GM23338 (cell line): ENCODE measurements around the gene UTS2R. TPM values are rescaled to one million over a fixed set of nuclear protein-coding genes. Genes with fewer than 3 reads are reported as not detected.
"Not testable (repeated sequence)": the region's sequence is repeated elsewhere in the genome, so short reads cannot be mapped to it uniquely, and the experiment has no call there.

ENCODE experiments used
- ATAC-seq: fragments of 200-7000 bp; cut with Tn5 transposase; 3 replicates; pipeline ENCODE4 v1.9.1; 2020
- DNase-seq: peaks from one replicate; pipeline ENCODE4 v3.0.0-alpha.2; 2015; ENCODE audit warnings: low spot score
- H2AFZ ChIP-seq: fragments of 200-600 bp; sonication (generic); 2 replicates; pipeline ENCODE4 v1.8.0; 2016; ENCODE audit warnings: antibody characterized with exemption, mild to moderate bottlenecking, moderate library complexity
- H3F3A ChIP-seq: fragments of 200-600 bp; sonication (generic); replicated peaks from 2 replicates; pipeline ENCODE4 v1.8.0; 2017; ENCODE audit warnings: antibody characterized with exemption, mixed run types, low read depth
- H3K27ac ChIP-seq: fragments of 200-600 bp; sonication (generic); 2 replicates; pipeline ENCODE4 v1.6.1; 2016; ENCODE audit warnings: low read depth
- H3K27me3 ChIP-seq: fragments of 200-600 bp; sonication (generic); 2 replicates; pipeline ENCODE4 v1.8.0; 2016; ENCODE audit warnings: mild to moderate bottlenecking, mixed run types, moderate library complexity; ENCODE audit not compliant: insufficient read depth
- H3K36me3 ChIP-seq: fragments of 200-600 bp; sonication (generic); 2 replicates; pipeline ENCODE4 v1.8.0; 2016; ENCODE audit warnings: mild to moderate bottlenecking; ENCODE audit not compliant: insufficient read depth
- H3K4me1 ChIP-seq: fragments of 200-600 bp; sonication (generic); 2 replicates; pipeline ENCODE4 v1.8.0; 2016; ENCODE audit warnings: mild to moderate bottlenecking, moderate library complexity; ENCODE audit not compliant: insufficient read depth
- H3K4me2 ChIP-seq: fragments of 200-600 bp; sonication (generic); 2 replicates; pipeline ENCODE4 v1.7.1; 2017; ENCODE audit warnings: mixed run types
- H3K4me3 ChIP-seq: fragments of 200-600 bp; sonication (generic); 2 replicates; pipeline ENCODE4 v1.6.1; 2016; ENCODE audit warnings: mixed run types
- H3K79me2 ChIP-seq: fragments of 200-600 bp; sonication (generic); replicated peaks from 2 replicates; pipeline ENCODE4 v1.8.0; 2017; ENCODE audit warnings: mild to moderate bottlenecking; ENCODE audit not compliant: insufficient read depth
- H3K9me2 ChIP-seq: fragments of 200-600 bp; sonication (generic); 2 replicates; pipeline ENCODE4 v1.8.0; 2017; ENCODE audit not compliant: insufficient read depth
- H4K20me1 ChIP-seq: fragments of 200-600 bp; sonication (generic); replicated peaks from 2 replicates; pipeline ENCODE4 v1.8.0; 2017; ENCODE audit warnings: mild to moderate bottlenecking; ENCODE audit not compliant: insufficient read depth
- H3K27ac Mint-ChIP-seq: 2 replicates; pipeline ENCODE4 v1.8.0; 2020; ENCODE audit warnings: inconsistent platforms, mild to moderate bottlenecking, moderate library complexity, mixed read lengths
- H3K27me3 Mint-ChIP-seq: 3 replicates; pipeline ENCODE4 v1.8.0; 2022; ENCODE audit warnings: low read depth, mild to moderate bottlenecking, moderate library complexity, mixed read lengths, inconsistent platforms; ENCODE audit not compliant: insufficient read depth, poor library complexity
- H3K36me3 Mint-ChIP-seq: 3 replicates; pipeline ENCODE4 v1.8.0; 2021; ENCODE audit warnings: low read depth, mild to moderate bottlenecking, inconsistent platforms, moderate library complexity, mixed read lengths
- H3K4me1 Mint-ChIP-seq: 3 replicates; pipeline ENCODE4 v1.8.0; 2020; ENCODE audit warnings: mild to moderate bottlenecking, inconsistent platforms, mixed read lengths
- H3K4me3 Mint-ChIP-seq: 3 replicates; pipeline ENCODE4 v1.8.0; 2021; ENCODE audit warnings: moderate library complexity, mild to moderate bottlenecking, inconsistent platforms, mixed read lengths
- H3K9me3 Mint-ChIP-seq: 3 replicates; pipeline ENCODE4 v1.8.0; 2020; ENCODE audit warnings: moderate library complexity, mild to moderate bottlenecking, inconsistent platforms, mixed read lengths
- CTCF ChIP-seq, 2 experiments: fragments of 200-600 bp in 1 of 2; sonication (generic) in 1 of 2; conservative IDR thresholded peaks; 2 replicates each; pipeline versions ENCODE4 v1.5.1 to v1.6.1; 2016 to 2017; ENCODE audit warnings: antibody characterized with exemption in 2 of 2, low read depth in 2 of 2, mild to moderate bottlenecking in 2 of 2, moderate library complexity in 1 of 2
- EZH2 ChIP-seq: fragments of 200-600 bp; sonication (generic); IDR thresholded peaks from one replicate; pipeline ENCODE4 v1.8.0; 2017; ENCODE audit warnings: antibody characterized with exemption, mild to moderate bottlenecking, low read depth; ENCODE audit not compliant: unreplicated experiment
- NANOG ChIP-seq: IDR thresholded peaks from 2 replicates; pipeline ENCODE4 v1.6.1; 2016; ENCODE audit warnings: antibody characterized with exemption, borderline replicate concordance
- POLR2AphosphoS5 ChIP-seq: IDR thresholded peaks from 2 replicates; pipeline ENCODE4 v1.6.1; 2016; ENCODE audit warnings: antibody characterized with exemption, low read depth
- ZNF331 ChIP-seq: fragments of 250-450 bp; sonication (Bioruptor Pico); IDR thresholded peaks from 2 replicates; pipeline ENCODE4 v1.5.0; 2020; ENCODE audit warnings: low read depth, mild to moderate bottlenecking, moderate library complexity
- ZNF462 ChIP-seq: fragments of 250-450 bp; sonication (Bioruptor Pico); IDR thresholded peaks from 2 replicates; pipeline ENCODE4 v1.5.0; 2020; ENCODE audit warnings: mild to moderate bottlenecking, moderate library complexity
- polyA plus RNA-seq: library from polyadenylated mRNA; unstranded; fragments of >200 nt; fragmentation: Nextera tagmentation; extraction: Ambion mirVana; gene quantifications from 2 replicates; pipeline ENCODE4 v1.2.1, GENCODE V29; 2016
- total RNA-seq: library from RNA; depleted of rRNA; stranded (reverse); fragments of >200 nt; shearing (Covaris generic); gene quantifications from 2 replicates; pipeline ENCODE4 v1.2.3, GENCODE V29; 2014
- TF ChIP-seq, protein P1 (sequence below): IDR thresholded peaks from 2 replicates; pipeline ENCODE4 v1.6.1; 2016; ENCODE audit warnings: antibody characterized with exemption

The UTS2R gene
- total and polyA plus RNA-seq, 2 experiments from 2014 or later = 0.49 TPM; not detected in 1

GRCh38 chr17:82410014-82410716 lies 38.6 kb downstream of the UTS2R start:
- Histone ChIP-seq H3K9me2 (no peaks in the 10 kb centered on the region), H3F3A (no peaks in the 10 kb centered on the region; the same call in 1 of the 2 replicates), H4K20me1 (peaks cover 4% of the 10 kb centered on the region), H3K4me1 (peaks cover 4% of the 10 kb centered on the region), H3K4me2 (no peak overlapping the region), H3K27ac (no peak overlapping the region), H3K4me3 (no peak overlapping the region), H3K79me2 (no peaks in the 10 kb centered on the region), H3K27me3 (no peaks in the 10 kb centered on the region), H2AFZ (no peak overlapping the region), H3K36me3 (no peaks in the 10 kb centered on the region)
- Mint-ChIP-seq H3K27ac (no peak overlapping the region), H3K27me3 (peaks cover 4% of the 10 kb centered on the region), H3K9me3 (no peaks in the 10 kb centered on the region; the same call in 2 of the 3 replicates), H3K4me1 (peaks cover 5% of the 10 kb centered on the region), H3K36me3 (no peaks in the 10 kb centered on the region), H3K4me3 (no peak overlapping the region)
- no peak for TF ChIP-seq POLR2AphosphoS5
- TF ChIP-seq ZNF331 (CRISPR knock-in tag) = no peak
- no peak for TF ChIP-seq EZH2
- DNase-seq (no peak), ATAC-seq (no peak)

DNA sequence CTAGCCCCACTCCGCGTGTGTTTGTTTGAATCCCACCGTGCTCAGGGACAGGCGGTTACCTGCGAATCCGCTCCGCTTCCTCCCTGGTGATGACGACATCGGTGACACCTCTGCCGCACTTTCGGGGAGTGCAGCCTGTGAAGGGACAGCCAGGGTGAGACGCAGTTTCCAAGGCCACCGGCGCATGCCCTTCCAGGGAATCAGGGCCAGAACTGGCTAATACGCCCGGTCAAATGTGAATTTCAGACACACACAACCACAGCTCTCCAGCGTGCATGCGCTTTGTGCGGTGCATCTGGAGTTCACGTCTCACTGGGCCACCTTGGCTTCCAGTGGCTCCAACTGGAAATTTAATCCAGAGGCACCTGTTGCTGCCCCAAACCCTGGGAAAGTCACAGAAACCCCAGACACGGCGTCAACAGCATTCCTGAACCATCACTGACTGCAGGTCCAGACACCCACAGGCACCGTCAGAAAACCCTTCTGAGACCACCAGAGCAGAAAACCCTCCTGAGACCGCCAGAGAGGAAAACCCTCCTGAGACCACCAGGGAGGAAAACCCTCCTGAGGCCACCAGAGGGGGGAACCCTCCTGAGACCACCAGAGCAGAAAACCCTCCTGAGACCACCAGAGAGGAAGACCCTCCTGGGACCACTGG lies 40.0 kb downstream of the UTS2R start:
- peaks cover 7% of the 10 kb centered on the region for H3K27me3 Mint-ChIP-seq
- H3K36me3 Mint-ChIP-seq = no peaks in the 10 kb centered on the region
- Histone ChIP-seq H3K4me3 (no peak overlapping the region), H3K27ac (no peak overlapping the region), H3F3A (no peaks in the 10 kb centered on the region; the same call in 1 of the 2 replicates), H3K36me3 (no peaks in the 10 kb centered on the region), H2AFZ (no peak overlapping the region), H3K27me3 (no peaks in the 10 kb centered on the region), H3K4me1 (peaks cover 4% of the 10 kb centered on the region), H3K79me2 (no peaks in the 10 kb centered on the region), H4K20me1 (peaks cover 4% of the 10 kb centered on the region), H3K4me2 (no peak overlapping the region), H3K9me2 (no peaks in the 10 kb centered on the region)
- H3K27ac Mint-ChIP-seq = no peak overlapping the region
- no peak overlapping the region for H3K4me3 Mint-ChIP-seq
- H3K9me3 Mint-ChIP-seq = no peaks in the 10 kb centered on the region; the same call in 2 of the 3 replicates
- DNase-seq (no peak), ATAC-seq (no peak)
- TF ChIP-seq, protein P1, sequence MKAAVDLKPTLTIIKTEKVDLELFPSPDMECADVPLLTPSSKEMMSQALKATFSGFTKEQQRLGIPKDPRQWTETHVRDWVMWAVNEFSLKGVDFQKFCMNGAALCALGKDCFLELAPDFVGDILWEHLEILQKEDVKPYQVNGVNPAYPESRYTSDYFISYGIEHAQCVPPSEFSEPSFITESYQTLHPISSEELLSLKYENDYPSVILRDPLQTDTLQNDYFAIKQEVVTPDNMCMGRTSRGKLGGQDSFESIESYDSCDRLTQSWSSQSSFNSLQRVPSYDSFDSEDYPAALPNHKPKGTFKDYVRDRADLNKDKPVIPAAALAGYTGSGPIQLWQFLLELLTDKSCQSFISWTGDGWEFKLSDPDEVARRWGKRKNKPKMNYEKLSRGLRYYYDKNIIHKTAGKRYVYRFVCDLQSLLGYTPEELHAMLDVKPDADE = no peak
- TF ChIP-seq ZNF462 (CRISPR knock-in tag) (no peak), CTCF (conservative IDR thresholded peaks at IDR 0.05; ENCODE audit: low read depth in 2 of 2) (no peak), NANOG (no peak), EZH2 (no peak)
- H3K4me1 Mint-ChIP-seq = peaks cover 9% of the 10 kb centered on the region

- H3K4me1 ChIP-seq, DNase-seq, H3K27ac ChIP-seq, H3K27ac Mint-ChIP-seq, H3K27me3 ChIP-seq, H3K9me3 Mint-ChIP-seq, H3K4me1 Mint-ChIP-seq, H4K20me1 ChIP-seq, H3K79me2 ChIP-seq, H3K4me2 ChIP-seq, H3K9me2 ChIP-seq, ATAC-seq, H3K27me3 Mint-ChIP-seq, H2AFZ ChIP-seq, H3K36me3 ChIP-seq, H3K4me3 Mint-ChIP-seq, H3K36me3 Mint-ChIP-seq, H3F3A ChIP-seq, H3K4me3 ChIP-seq: not testable (repeated sequence)
Observed at GRCh38 chr17:82412081-82412480, 40.5 kb downstream of the UTS2R start.
